ENCODE results near the gene MYO1E. TPM values are rescaled to one million over a fixed set of nuclear protein-coding genes. Genes with fewer than 3 reads are reported as not detected.

The MYO1E gene
- total and polyA plus RNA-seq, 2 of the 4 experiments (the other 2 are of a cell fraction), result 13.4 to 37.3 TPM

GRCh38 chr15:59245559-59245958, 127.1 kb downstream of the MYO1E start:
- Histone ChIP-seq H2AK5ac (ENCODE audit: low read depth, low read length) (no peak overlapping the region), H3K4ac (ENCODE audit: low read depth, low read length) (no peak overlapping the region), H4K91ac (ENCODE audit: insufficient read depth, low read depth, low read length) (no peak overlapping the region), H3K9me3 (ENCODE audit: control insufficient read depth, insufficient read depth, low read length) (no peaks in the 10 kb centered on the region), H3K27me3 (ENCODE audit: control insufficient read depth, insufficient read depth, low read length) (no peaks in the 10 kb centered on the region), H3K4me2 (ENCODE audit: low read depth, low read length) (no peak overlapping the region), H3K9ac (ENCODE audit: low read depth, low read length) (no peak overlapping the region), H2BK5ac (ENCODE audit: low read depth, low read length, poor library complexity, severe bottlenecking) (no peak overlapping the region), H2BK120ac (ENCODE audit: low read depth, low read length) (no peak overlapping the region), H3K27ac (ENCODE audit: insufficient read depth, low read length) (no peak overlapping the region), H3K56ac (ENCODE audit: extremely low read depth, insufficient read depth, low read length) (no peak overlapping the region), H2AFZ (replicated peaks; ENCODE audit: low read length, poor library complexity) (no peak overlapping the region), H4K5ac (ENCODE audit: low read depth, low read length) (no peak overlapping the region), H3K79me1 (ENCODE audit: low read depth in 1 of 2, low read length in 2 of 2) (peaks cover 24 to 27% of the 10 kb centered on the region in 2 experiments), H3K14ac (replicated peaks; ENCODE audit: low read depth, low read length) (no peak overlapping the region), H3K23ac (ENCODE audit: low read depth, low read length) (no peak overlapping the region), H4K20me1 (ENCODE audit: insufficient read depth, low read length) (no peaks in the 10 kb centered on the region), H2AK9ac (replicated peaks; ENCODE audit: low read depth, low read length, poor library complexity) (no peak overlapping the region), H3K36me3 (ENCODE audit: control insufficient read depth, insufficient read depth, low read length) (no peaks in the 10 kb centered on the region; the same call in 1 of the 2 replicates), H2BK20ac (ENCODE audit: low read depth, low read length) (no peak overlapping the region), H3K4me1 (ENCODE audit: control insufficient read depth, insufficient read depth, low read length) (no peaks in the 10 kb centered on the region), H2BK15ac (ENCODE audit: low read depth, low read length) (no peak overlapping the region), H3K9me1 (ENCODE audit: insufficient read depth, low read length) (0 out of 2 replicates have a peak, but pooled peaks cover 2% of the 10 kb centered on the region), H3K4me3 (ENCODE audit: insufficient read depth, low read depth, low read length) (no peak overlapping the region), H4K8ac (ENCODE audit: low read depth in 2 of 2, low read length in 2 of 2) (no peak overlapping the region), H3K18ac (ENCODE audit: low read depth, low read length) (no peak overlapping the region)
- ATAC-seq (ENCODE audit: low read depth) (no peak), DNase-seq (no peak)
- CTCF ChIA-PET, result no interaction called here
- no CpG with 5 or more reads among the region's 2 CpGs for WGBS, 2 experiments (ENCODE audit: extremely low coverage in 2 of 2, insufficient read length in 1 of 2)
- intact Hi-C loops (cut with micrococcal nuclease) (no loop called here), dilution Hi-C loops (cut with HindIII; ENCODE audit: low sequenced_read_pairs, unreplicated experiment) (no loop called here), in situ Hi-C loops (cut with MboI; ENCODE audit: low sequenced_read_pairs) (loop anchor here (10.0 kb wide), 1 partner anchor 249 kb away; no protein-coding TSS in a partner anchor)
- TF ChIP-seq FOS (IDR thresholded peaks at IDR 0.05; ENCODE audit: low read depth, low read length) (no peak), USF2 (IDR thresholded peaks at IDR 0.05; ENCODE audit: low read depth, low read length) (no peak), CHD1 (IDR thresholded peaks at IDR 0.05; ENCODE audit: low read depth, low read length) (no peak), RCOR1 (IDR thresholded peaks at IDR 0.05; ENCODE audit: insufficient replicate concordance, low read length) (no peak), CEBPB (IDR thresholded peaks at IDR 0.05; ENCODE audit: low read depth, low read length) (no peak), RFX5 (IDR thresholded peaks at IDR 0.05; ENCODE audit: low read depth, low read length) (no peak), MXI1 (IDR thresholded peaks at IDR 0.05; ENCODE audit: borderline replicate concordance, low read depth, low read length) (no peak), NFE2L2 (IDR thresholded peaks at IDR 0.05; ENCODE audit: low read depth, low read length) (no peak), POLR2A (IDR thresholded peaks at IDR 0.05; ENCODE audit: low read depth, low read length) (no peak), SMC3 (IDR thresholded peaks at IDR 0.05; ENCODE audit: low read depth, low read length) (no peak), ELK1 (IDR thresholded peaks at IDR 0.05; ENCODE audit: borderline replicate concordance, low read depth, low read length) (no peak), BHLHE40 (IDR thresholded peaks at IDR 0.05; ENCODE audit: low read depth, low read length) (no peak), CTCF (conservative IDR thresholded peaks at IDR 0.05; ENCODE audit: low read depth, low read length) (no peak), MAZ (IDR thresholded peaks at IDR 0.05; ENCODE audit: borderline replicate concordance, low read depth, low read length) (no peak), RAD21 (IDR thresholded peaks at IDR 0.05; ENCODE audit: low read length) (no peak), MAFK (IDR thresholded peaks at IDR 0.05; ENCODE audit: low read depth, low read length) (no peak)
- no TSS peak for BruUV-seq (replicated peaks)
- POLR2A ChIA-PET (ENCODE audit: unreplicated experiment), result no interaction called here

Data from IMR-90 (cell line).